ENCODE results near the gene MZF1. TPM values are rescaled to one million over a fixed set of nuclear protein-coding genes. Genes with fewer than 3 reads are reported as not detected.

MZF1 gene
- total and polyA plus RNA-seq, 9 of the 15 experiments (the other 6 are each of a cell fraction or from before 2014, with no cell fraction given): 0.31 to 29.3 (median 11.5) TPM

GRCh38 chr19:58581227-58582141 lies 8.3 kb upstream of the MZF1 start (continued):
- peak; percentile 20; the same call in 1 of the 2 replicates for TF ChIP-seq MEF2A (IDR thresholded peaks at IDR 0.05; ENCODE audit: control insufficient read depth, low read depth, low read length)
- TF ChIP-seq BDP1 (IDR thresholded peaks at IDR 0.05; ENCODE audit: insufficient read depth, insufficient read length): no peak
- TF ChIP-seq GATAD2B (IDR thresholded peaks at IDR 0.05; ENCODE audit: borderline replicate concordance): no peak
- TF ChIP-seq PML (IDR thresholded peaks at IDR 0.05; ENCODE audit: low read length): 0 out of 2 replicates have a peak, but pooled peaks have one; percentile 18
- TF ChIP-seq TFAP4 (CRISPR knock-in tag; IDR thresholded peaks at IDR 0.05; ENCODE audit: borderline replicate concordance): peak; percentile 93; the same call in 1 of the 2 replicates
- TF ChIP-seq, protein P1, sequence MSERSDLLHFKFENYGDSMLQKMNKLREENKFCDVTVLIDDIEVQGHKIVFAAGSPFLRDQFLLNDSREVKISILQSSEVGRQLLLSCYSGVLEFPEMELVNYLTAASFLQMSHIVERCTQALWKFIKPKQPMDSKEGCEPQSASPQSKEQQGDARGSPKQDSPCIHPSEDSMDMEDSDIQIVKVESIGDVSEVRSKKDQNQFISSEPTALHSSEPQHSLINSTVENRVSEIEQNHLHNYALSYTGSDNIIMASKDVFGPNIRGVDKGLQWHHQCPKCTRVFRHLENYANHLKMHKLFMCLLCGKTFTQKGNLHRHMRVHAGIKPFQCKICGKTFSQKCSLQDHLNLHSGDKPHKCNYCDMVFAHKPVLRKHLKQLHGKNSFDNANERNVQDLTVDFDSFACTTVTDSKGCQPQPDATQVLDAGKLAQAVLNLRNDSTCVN (CRISPR knock-in tag; IDR thresholded peaks at IDR 0.05): no peak
- no peak for TF ChIP-seq BCL6 (CRISPR knock-in tag; IDR thresholded peaks at IDR 0.05)
- TF ChIP-seq NR3C1 (CRISPR knock-in tag; IDR thresholded peaks at IDR 0.05): no peak
- no peak for TF ChIP-seq RBM15 (IDR thresholded peaks at IDR 0.05; ENCODE audit: insufficient read depth, low read length)
- TF ChIP-seq ZNF444 (CRISPR knock-in tag; IDR thresholded peaks at IDR 0.05): no peak
- TF ChIP-seq FOS (IDR thresholded peaks at IDR 0.05; ENCODE audit: extremely low read depth, insufficient read length): no peak
- no peak for TF ChIP-seq ELF2 (CRISPR knock-in tag; IDR thresholded peaks at IDR 0.05)
- no peak for TF ChIP-seq POLR3G (IDR thresholded peaks at IDR 0.05; ENCODE audit: extremely low read depth, insufficient read length, insufficient replicate concordance)
- TF ChIP-seq MTA3 (IDR thresholded peaks at IDR 0.05; ENCODE audit: borderline replicate concordance): peak; percentile 61; the same call in 1 of the 2 replicates
- no peak for TF ChIP-seq GTF2F1 (IDR thresholded peaks at IDR 0.05; ENCODE audit: low read depth, low read length)
- TF ChIP-seq SAP30 (IDR thresholded peaks at IDR 0.05; ENCODE audit: borderline replicate concordance, insufficient read depth, low read depth, low read length, poor library complexity, severe bottlenecking): no peak
- TF ChIP-seq ZBTB7A (IDR thresholded peaks at IDR 0.05; ENCODE audit: borderline replicate concordance, control insufficient read depth, low read depth, low read length): no peak
- no peak for TF ChIP-seq ZNF253 (CRISPR knock-in tag; conservative IDR thresholded peaks at IDR 0.05)
- peak in 1 of 2 experiments; percentile 82; a peak in 2 of 4 replicates for TF ChIP-seq MLLT1 (IDR thresholded peaks at IDR 0.05)
- no peak for TF ChIP-seq TGIF2 (CRISPR knock-in tag; IDR thresholded peaks at IDR 0.05)
- TF ChIP-seq SMARCA4 (IDR thresholded peaks at IDR 0.05): peak; percentile 51; the same call in 1 of the 2 replicates
- TF ChIP-seq, protein P2, sequence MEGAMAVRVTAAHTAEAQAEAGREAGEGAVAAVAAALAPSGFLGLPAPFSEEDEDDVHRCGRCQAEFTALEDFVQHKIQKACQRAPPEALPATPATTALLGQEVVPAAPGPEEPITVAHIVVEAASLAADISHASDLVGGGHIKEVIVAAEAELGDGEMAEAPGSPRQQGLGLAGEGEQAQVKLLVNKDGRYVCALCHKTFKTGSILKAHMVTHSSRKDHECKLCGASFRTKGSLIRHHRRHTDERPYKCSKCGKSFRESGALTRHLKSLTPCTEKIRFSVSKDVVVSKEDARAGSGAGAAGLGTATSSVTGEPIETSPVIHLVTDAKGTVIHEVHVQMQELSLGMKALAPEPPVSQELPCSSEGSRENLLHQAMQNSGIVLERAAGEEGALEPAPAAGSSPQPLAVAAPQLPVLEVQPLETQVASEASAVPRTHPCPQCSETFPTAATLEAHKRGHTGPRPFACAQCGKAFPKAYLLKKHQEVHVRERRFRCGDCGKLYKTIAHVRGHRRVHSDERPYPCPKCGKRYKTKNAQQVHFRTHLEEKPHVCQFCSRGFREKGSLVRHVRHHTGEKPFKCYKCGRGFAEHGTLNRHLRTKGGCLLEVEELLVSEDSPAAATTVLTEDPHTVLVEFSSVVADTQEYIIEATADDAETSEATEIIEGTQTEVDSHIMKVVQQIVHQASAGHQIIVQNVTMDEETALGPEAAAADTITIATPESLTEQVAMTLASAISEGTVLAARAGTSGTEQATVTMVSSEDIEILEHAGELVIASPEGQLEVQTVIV (CRISPR knock-in tag; IDR thresholded peaks at IDR 0.05; ENCODE audit: borderline replicate concordance): no peak

Measured in K562 (cell line).